GDM1 (cell line): ENCODE data around the gene ARMC9.
"Not testable (repeated sequence)": the region's sequence is repeated elsewhere in the genome, so short reads cannot be mapped to it uniquely, and the experiment has no call there.

Source experiments
- DNase-seq: peaks from one replicate; lab custom pipeline; 2025; lab: John Stamatoyannopoulos, UW

The ARMC9 gene

GRCh38 chr2:231342061-231342711 is 143.8 kb downstream of the ARMC9 start:
- DNase-seq = no peak

GRCh38 chr2:231343006-231343710 is 144.7 kb downstream of the ARMC9 start:
- no peak for DNase-seq

DNA sequence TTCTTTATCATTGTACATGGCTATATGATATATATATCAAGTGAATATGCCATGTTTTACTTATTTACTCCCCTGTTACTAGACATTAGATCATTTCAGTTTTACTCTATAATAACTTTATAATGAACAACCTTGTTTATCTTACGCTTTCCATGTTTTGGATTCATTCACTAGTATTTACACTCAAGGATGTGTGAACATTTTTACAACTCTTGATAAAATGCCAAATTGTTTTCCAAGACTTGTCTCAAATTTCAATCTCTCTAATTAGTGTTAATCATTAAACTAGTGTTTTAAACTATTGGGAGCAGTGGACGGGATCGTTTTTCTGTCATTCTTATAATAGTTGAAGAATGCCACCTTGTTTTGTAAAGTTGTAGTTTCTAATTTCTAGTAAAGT is 145.6 kb downstream of the ARMC9 start:
- no peak for DNase-seq

- no peak for DNase-seq
Measured at GRCh38 chr2:231344851-231345250, 146.4 kb downstream of the ARMC9 start.

- no peak for DNase-seq
Measured at GRCh38 chr2:231347081-231347480, 148.7 kb downstream of the ARMC9 start.

- DNase-seq = no peak
Measured at GRCh38 chr2:231347638-231348037, 149.2 kb downstream of the ARMC9 start.

DNA sequence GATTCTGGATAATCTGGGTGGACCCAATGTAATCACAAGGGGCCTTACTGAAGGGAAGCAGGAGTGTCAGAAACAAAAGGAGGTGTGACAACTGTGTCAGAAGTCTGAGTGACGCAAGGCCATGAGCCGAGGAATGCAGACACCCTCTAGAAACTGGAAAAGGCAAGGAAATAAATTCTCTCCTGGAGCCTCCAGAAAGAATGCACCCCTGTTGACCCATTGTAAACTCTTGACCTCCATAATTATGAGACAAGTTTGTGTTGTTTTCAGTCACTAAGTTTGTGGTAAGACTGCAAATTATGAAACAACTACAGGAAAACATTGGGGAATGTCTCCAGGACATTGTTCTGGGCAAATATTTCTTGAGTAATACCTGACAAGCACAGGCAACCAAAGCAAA is 149.7 kb downstream of the ARMC9 start:
- DNase-seq = no peak

DNA sequence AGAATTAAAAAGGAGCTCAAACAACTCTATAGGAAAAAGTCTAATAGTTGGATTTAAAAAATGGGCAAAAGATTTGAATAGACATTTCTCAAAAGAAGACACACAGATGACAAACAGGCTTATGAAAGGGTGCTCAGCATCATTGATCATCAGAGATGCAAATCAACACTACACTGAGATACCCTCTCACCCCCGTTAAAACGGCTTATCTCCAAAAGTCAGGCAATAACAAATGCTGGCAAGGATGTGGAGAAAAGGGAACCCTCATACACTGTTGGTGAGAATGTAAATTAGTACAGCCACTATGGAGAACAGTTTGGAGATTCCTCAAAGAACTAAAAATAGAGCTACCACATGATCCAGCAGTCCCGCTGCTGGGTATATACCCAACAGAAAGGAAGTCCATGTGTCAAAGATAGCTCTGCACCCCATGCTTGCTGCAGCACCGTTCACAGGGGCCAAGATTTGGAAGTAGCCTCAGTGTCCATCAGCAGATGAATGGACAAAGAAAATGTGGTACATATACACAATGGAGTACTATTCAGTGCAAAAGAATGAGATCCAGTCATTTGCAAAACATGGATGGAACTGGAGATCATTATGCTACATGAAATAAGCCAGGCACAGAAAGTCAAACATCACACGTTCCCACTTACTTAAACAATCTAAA is 150.4 kb downstream of the ARMC9 start:
- DNase-seq = peak; percentile 34

GRCh38 chr2:231349374-231349735 is 150.9 kb downstream of the ARMC9 start:
- DNase-seq = not testable (repeated sequence)

DNA sequence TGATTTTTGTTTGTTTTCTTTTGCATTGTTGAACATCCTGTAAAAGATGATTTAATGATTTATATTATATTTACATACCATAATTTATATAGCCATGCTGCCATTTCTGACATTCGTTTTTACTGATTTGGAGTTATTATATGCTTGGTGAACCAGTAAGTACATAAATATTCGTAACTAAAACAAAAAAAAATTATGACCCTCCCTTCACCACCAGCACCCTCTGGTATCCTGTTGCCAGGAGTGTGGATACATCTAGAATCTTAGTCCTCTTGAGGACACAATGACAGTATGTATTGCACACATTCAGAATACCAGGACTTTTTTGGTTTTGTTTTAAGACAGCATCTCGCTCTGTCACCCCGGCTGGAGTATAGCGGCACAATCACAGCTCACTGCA is 153.2 kb downstream of the ARMC9 start:
- no peak for DNase-seq

GRCh38 chr2:231353469-231353868 is 155.0 kb downstream of the ARMC9 start:
- no peak for DNase-seq

- DNase-seq = no peak
Measured at GRCh38 chr2:231355508-231356465, 157.4 kb downstream of the ARMC9 start.

GRCh38 chr2:231356466-231356844 is 158.0 kb downstream of the ARMC9 start:
- DNase-seq = no peak

- no peak for DNase-seq
Measured at GRCh38 chr2:231357048-231357447, 158.6 kb downstream of the ARMC9 start.

GRCh38 chr2:231357931-231358330 is 159.5 kb downstream of the ARMC9 start:
- no peak for DNase-seq

- no peak for DNase-seq
Measured at GRCh38 chr2:231359441-231359840, 161.0 kb downstream of the ARMC9 start.

- DNase-seq = no peak
Measured at GRCh38 chr2:231359948-231360347, 161.5 kb downstream of the ARMC9 start.

DNA sequence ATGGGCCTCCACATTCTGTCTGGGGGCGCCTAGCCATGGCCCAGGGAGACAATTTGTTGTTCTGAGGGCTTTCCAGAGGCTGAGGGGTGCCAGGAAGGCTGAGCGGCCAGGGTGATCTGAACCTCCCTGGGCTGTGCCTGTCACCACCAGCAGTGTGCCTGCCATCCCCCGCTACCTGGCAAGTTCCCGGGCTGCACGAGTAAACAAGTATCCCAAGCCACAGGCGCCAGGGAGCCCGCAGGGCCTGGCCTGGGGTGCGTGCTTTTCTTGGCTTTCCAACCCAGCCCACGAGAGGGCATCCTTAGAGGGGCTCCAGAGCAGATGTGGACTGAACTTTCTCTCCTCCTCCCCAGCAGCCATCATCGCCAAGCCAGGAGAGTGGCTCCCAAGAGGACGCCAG is 162.0 kb downstream of the ARMC9 start:
- no peak for DNase-seq

GRCh38 chr2:231360881-231361371 is 162.5 kb downstream of the ARMC9 start:
- DNase-seq = no peak

DNA sequence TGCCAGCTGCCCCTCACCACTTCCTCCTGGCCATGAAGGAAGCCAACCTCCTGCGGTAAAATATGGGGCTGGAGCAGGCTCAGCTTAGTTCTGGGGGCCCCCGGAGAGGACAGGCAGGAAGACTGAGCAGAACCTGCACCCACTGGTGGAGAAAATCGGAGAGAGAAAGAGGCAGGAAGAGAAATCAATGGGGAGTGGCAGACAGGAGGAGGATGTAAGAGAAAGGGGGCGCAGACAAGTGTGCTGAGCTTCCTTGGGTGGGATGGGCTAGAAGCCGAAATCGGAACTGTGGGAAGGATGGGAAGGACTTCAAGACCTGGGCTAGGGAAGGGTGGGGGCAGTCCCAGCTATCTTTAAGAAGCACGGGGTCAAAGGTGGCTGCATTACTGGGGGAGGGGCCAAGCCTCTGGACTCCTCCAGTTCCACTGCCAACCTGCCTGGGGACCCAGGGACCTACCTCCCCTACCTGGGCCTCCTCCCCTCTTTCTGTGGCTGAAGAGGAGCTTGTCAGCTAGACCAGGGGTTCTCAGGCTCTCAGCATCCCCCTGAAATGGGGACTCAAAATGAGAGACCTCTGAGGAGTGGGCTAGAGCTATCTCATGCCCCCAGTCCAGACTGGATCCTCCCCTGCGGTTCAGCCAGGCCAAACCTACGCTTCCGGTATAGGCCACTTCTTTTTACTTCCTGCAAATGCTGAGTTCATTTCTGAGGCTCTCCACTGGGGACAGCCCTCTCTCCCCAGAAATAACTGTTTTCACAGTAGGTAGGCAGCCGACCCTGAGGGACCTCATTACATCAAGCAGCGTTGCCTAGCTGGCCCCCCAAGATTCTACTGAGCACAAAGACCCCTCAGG is 163.5 kb downstream of the ARMC9 start:
- DNase-seq = peak; percentile 80

DNA sequence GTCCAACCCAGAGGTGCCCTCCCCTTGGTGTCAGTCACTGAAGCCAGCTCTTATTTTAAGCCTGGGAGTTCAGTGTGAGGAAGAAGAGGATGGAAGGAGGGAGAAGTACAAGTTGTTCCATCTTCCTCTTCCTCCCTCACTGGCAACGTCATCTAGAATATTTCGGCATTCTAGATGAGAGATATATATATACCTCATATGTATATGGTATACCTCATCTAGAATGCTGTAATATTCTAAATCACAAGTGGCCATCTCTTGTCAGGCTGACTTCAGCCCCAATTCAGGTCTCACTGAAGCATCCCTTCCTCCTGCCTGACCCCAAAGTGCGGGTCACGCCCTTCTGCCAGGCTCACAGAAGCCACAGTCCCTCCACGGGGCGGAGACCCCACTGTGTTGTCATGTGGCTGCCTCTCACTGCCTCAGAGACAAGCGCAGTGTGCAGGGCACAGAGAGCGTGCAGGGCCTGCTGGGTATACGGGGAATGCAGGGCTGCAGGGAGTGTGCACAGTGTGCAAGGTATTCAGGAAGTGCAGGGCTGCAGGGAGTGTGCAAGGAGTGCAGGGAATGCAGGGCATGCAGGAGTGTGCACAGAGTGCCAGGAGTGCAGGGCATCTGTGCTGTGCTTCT is 164.2 kb downstream of the ARMC9 start:
- no peak for DNase-seq
